Measurements from ENCODE around the gene ABCC1.

ABCC1 gene

GRCh38 chr16:16033208-16033717 is 83.8 kb downstream of the ABCC1 start:
- Histone ChIP-seq H3K4me1 (ENCODE audit: control insufficient read depth, insufficient read depth, low read length) (no peaks in the 10 kb centered on the region), H3K4me3 (ENCODE audit: low read depth, low read length) (no peak overlapping the region), H3K27ac (ENCODE audit: extremely low read depth, low read depth, low read length) (no peak overlapping the region), H3K9me3 (ENCODE audit: control insufficient read depth, insufficient read depth, low read depth, low read length) (no peaks in the 10 kb centered on the region), H3K36me3 (ENCODE audit: control insufficient read depth in 2 of 2, insufficient read depth in 1 of 2, low read length in 2 of 2) (peaks cover 3 to 40% of the 10 kb centered on the region in 2 experiments; a peak in 2 of 3 replicates)
- ChIA-PET POLR2A (no interaction called here), CTCF (interaction anchor here (0.7 kb wide), 1 partner anchor 12 kb away, joined by 4 read pairs; no protein-coding TSS in a partner anchor)
- TF ChIP-seq ZNF488 (tag by site-specific recombination; IDR thresholded peaks at IDR 0.05) (no peak), ZNF184 (tag by site-specific recombination; IDR thresholded peaks at IDR 0.05) (no peak), SCRT1 (tag by site-specific recombination; IDR thresholded peaks at IDR 0.05; ENCODE audit: borderline replicate concordance) (no peak), SALL2 (tag by site-specific recombination; IDR thresholded peaks at IDR 0.05; ENCODE audit: borderline replicate concordance) (no peak), KLF10 (tag by site-specific recombination; IDR thresholded peaks at IDR 0.05) (no peak), ZNF146 (tag by site-specific recombination; IDR thresholded peaks at IDR 0.05) (no peak), ZNF114 (tag by site-specific recombination; IDR thresholded peaks at IDR 0.05) (no peak), EGR2 (tag by site-specific recombination; IDR thresholded peaks at IDR 0.05; ENCODE audit: low read depth) (no peak), GLI4 (tag by site-specific recombination; IDR thresholded peaks at IDR 0.05) (no peak), ZNF624 (tag by site-specific recombination; IDR thresholded peaks at IDR 0.05) (no peak), ZNF555 (tag by site-specific recombination; conservative IDR thresholded peaks at IDR 0.05) (no peak), AEBP2 (tag by site-specific recombination; IDR thresholded peaks at IDR 0.05; ENCODE audit: borderline replicate concordance) (no peak), ZNF561 (tag by site-specific recombination; IDR thresholded peaks at IDR 0.05; ENCODE audit: borderline replicate concordance) (no peak), ZNF600 (tag by site-specific recombination; IDR thresholded peaks at IDR 0.05) (no peak)
- TF ChIP-seq, protein P1, sequence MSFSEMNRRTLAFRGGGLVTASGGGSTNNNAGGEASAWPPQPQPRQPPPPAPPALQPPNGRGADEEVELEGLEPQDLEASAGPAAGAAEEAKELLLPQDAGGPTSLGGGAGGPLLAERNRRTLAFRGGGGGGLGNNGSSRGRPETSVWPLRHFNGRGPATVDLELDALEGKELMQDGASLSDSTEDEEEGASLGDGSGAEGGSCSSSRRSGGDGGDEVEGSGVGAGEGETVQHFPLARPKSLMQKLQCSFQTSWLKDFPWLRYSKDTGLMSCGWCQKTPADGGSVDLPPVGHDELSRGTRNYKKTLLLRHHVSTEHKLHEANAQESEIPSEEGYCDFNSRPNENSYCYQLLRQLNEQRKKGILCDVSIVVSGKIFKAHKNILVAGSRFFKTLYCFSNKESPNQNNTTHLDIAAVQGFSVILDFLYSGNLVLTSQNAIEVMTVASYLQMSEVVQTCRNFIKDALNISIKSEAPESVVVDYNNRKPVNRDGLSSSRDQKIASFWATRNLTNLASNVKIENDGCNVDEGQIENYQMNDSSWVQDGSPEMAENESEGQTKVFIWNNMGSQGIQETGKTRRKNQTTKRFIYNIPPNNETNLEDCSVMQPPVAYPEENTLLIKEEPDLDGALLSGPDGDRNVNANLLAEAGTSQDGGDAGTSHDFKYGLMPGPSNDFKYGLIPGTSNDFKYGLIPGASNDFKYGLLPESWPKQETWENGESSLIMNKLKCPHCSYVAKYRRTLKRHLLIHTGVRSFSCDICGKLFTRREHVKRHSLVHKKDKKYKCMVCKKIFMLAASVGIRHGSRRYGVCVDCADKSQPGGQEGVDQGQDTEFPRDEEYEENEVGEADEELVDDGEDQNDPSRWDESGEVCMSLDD (tag by site-specific recombination; IDR thresholded peaks at IDR 0.05), result no peak
- TF ChIP-seq, protein P2, sequence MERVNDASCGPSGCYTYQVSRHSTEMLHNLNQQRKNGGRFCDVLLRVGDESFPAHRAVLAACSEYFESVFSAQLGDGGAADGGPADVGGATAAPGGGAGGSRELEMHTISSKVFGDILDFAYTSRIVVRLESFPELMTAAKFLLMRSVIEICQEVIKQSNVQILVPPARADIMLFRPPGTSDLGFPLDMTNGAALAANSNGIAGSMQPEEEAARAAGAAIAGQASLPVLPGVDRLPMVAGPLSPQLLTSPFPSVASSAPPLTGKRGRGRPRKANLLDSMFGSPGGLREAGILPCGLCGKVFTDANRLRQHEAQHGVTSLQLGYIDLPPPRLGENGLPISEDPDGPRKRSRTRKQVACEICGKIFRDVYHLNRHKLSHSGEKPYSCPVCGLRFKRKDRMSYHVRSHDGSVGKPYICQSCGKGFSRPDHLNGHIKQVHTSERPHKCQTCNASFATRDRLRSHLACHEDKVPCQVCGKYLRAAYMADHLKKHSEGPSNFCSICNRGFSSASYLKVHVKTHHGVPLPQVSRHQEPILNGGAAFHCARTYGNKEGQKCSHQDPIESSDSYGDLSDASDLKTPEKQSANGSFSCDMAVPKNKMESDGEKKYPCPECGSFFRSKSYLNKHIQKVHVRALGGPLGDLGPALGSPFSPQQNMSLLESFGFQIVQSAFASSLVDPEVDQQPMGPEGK (tag by site-specific recombination; IDR thresholded peaks at IDR 0.05), result no peak

DNA sequence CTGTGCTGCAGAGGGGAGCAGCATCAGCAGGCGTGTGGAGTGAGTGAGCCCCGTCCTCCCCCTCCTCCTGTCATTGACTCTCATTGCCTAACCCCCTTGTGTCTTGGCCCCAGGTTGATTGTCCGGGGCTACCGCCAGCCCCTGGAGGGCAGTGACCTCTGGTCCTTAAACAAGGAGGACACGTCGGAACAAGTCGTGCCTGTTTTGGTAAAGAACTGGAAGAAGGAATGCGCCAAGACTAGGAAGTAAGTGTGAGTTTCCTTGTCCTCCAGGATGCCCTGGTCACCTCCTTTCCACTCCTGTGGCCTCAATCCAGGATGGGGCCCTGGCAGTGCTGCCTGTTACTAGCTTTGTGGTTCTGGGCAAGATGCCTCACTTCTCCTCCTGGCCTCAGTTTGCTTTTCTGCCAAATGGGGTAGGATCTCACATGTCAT is 87.0 kb downstream of the ABCC1 start:
- no peaks in the 10 kb centered on the region for H3K4me1 ChIP-seq (ENCODE audit: control insufficient read depth, insufficient read depth, low read length)
- no peak overlapping the region for H3K4me3 ChIP-seq (ENCODE audit: low read depth, low read length)
- no peaks in the 10 kb centered on the region for H3K9me3 ChIP-seq (ENCODE audit: control insufficient read depth, insufficient read depth, low read depth, low read length)
- peaks cover 3 to 55% of the 10 kb centered on the region in 2 experiments; a peak in 2 of 3 replicates for H3K36me3 ChIP-seq (ENCODE audit: control insufficient read depth in 2 of 2, insufficient read depth in 1 of 2, low read length in 2 of 2)
- no peak overlapping the region for H3K27ac ChIP-seq (ENCODE audit: extremely low read depth, low read depth, low read length)
- POLR2A ChIA-PET, result no interaction called here
- CTCF ChIA-PET, result no interaction called here
- no peak for TF ChIP-seq ZNF341 (tag by site-specific recombination; IDR thresholded peaks at IDR 0.05; ENCODE audit: low read depth)
- TF ChIP-seq, protein P3, sequence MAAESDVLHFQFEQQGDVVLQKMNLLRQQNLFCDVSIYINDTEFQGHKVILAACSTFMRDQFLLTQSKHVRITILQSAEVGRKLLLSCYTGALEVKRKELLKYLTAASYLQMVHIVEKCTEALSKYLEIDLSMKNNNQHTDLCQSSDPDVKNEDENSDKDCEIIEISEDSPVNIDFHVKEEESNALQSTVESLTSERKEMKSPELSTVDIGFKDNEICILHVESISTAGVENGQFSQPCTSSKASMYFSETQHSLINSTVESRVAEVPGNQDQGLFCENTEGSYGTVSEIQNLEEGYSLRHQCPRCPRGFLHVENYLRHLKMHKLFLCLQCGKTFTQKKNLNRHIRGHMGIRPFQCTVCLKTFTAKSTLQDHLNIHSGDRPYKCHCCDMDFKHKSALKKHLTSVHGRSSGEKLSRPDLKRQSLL (tag by site-specific recombination; IDR thresholded peaks at IDR 0.05), result no peak
- TF ChIP-seq ZNF629 (tag by site-specific recombination; IDR thresholded peaks at IDR 0.05), result no peak
- TF ChIP-seq ZNF202 (tag by site-specific recombination; IDR thresholded peaks at IDR 0.05; ENCODE audit: borderline replicate concordance), result no peak
- no peak for TF ChIP-seq ZNF280D (tag by site-specific recombination; IDR thresholded peaks at IDR 0.05)
- no peak for TF ChIP-seq ZNF211 (tag by site-specific recombination; IDR thresholded peaks at IDR 0.05; ENCODE audit: low read depth)
- TF ChIP-seq ZNF24 (tag by site-specific recombination; IDR thresholded peaks at IDR 0.05), result no peak
- no peak for TF ChIP-seq EGR2 (tag by site-specific recombination; IDR thresholded peaks at IDR 0.05; ENCODE audit: low read depth)
- no peak for TF ChIP-seq ZNF510 (tag by site-specific recombination; IDR thresholded peaks at IDR 0.05; ENCODE audit: insufficient replicate concordance)
